CD4-positive, alpha-beta T cell treated with Interleukin-12 subunit alpha and Interleukin-12 subunit beta, for 1 hour (primary cell): ENCODE data around the gene TMEM212.
"Not testable (repeated sequence)": the region's sequence is repeated elsewhere in the genome, so short reads cannot be mapped to it uniquely, and the experiment has no call there.

Experiments
- DNase-seq: peaks from one replicate; pipeline ENCODE4 v3.0.0-alpha.2; 2020

TMEM212 gene

GRCh38 chr3:171896316-171896715 is 53.2 kb downstream of the TMEM212 start:
- DNase-seq = no peak

- no peak for DNase-seq
These were observed 55.0 kb downstream of the TMEM212 start for GRCh38 chr3:171898192-171898591.

- DNase-seq = no peak
These were observed 57.3 kb downstream of the TMEM212 start for GRCh38 chr3:171900446-171900845.

GRCh38 chr3:171901615-171902312 is 58.6 kb downstream of the TMEM212 start:
- no peak for DNase-seq

GRCh38 chr3:171904829-171905228 is 61.7 kb downstream of the TMEM212 start:
- no peak for DNase-seq

GRCh38 chr3:171906503-171906902 is 63.4 kb downstream of the TMEM212 start:
- DNase-seq = not testable (repeated sequence)

- no peak for DNase-seq
These were observed 64.0 kb downstream of the TMEM212 start for GRCh38 chr3:171906951-171907676.

- no peak for DNase-seq
These were observed 64.6 kb downstream of the TMEM212 start for GRCh38 chr3:171907761-171908160.

- DNase-seq = no peak
These were observed 65.6 kb downstream of the TMEM212 start for GRCh38 chr3:171908731-171909130.
